Duodenal mucosa (tissue), 2 donors: ENCODE measurements around the gene SLC16A3.
"Not testable (repeated sequence)": the region's sequence is repeated elsewhere in the genome, so short reads cannot be mapped to it uniquely, and the experiment has no call there.

ENCODE experiments used
- H3K27ac ChIP-seq: one replicate; pipeline ENCODE4 v1.7.0; 2013; ENCODE audit warnings: low read depth, low read length
- H3K27me3 ChIP-seq, 2 donors: one replicate each; pipeline ENCODE4 v1.7.0; 2013; ENCODE audit warnings: low read length in 2 of 2, control low read depth in 1 of 2; ENCODE audit not compliant: insufficient read depth in 2 of 2, control insufficient read depth in 1 of 2
- H3K36me3 ChIP-seq, 2 donors: one replicate each; pipeline ENCODE4 v1.7.0; 2013; ENCODE audit warnings: low read length in 2 of 2, control low read depth in 1 of 2; ENCODE audit not compliant: insufficient read depth in 2 of 2, control insufficient read depth in 1 of 2
- H3K4me1 ChIP-seq, 2 donors: one replicate each; pipeline ENCODE4 v1.7.0; 2013; ENCODE audit warnings: low read length in 2 of 2, control low read depth in 1 of 2; ENCODE audit not compliant: insufficient read depth in 2 of 2, control insufficient read depth in 1 of 2
- H3K4me3 ChIP-seq, 2 donors: one replicate each; pipeline ENCODE4 v1.7.0; 2013; ENCODE audit warnings: low read length in 2 of 2, low read depth in 1 of 2
- H3K9ac ChIP-seq, 2 donors: one replicate each; pipeline ENCODE4 v1.7.0; 2013; ENCODE audit warnings: low read length in 2 of 2, low read depth in 1 of 2
- H3K9me3 ChIP-seq, 2 donors: one replicate each; pipeline ENCODE4 v1.7.0; 2013; ENCODE audit warnings: low read length in 2 of 2, control low read depth in 1 of 2; ENCODE audit not compliant: control insufficient read depth in 1 of 2

Gene SLC16A3

DNA sequence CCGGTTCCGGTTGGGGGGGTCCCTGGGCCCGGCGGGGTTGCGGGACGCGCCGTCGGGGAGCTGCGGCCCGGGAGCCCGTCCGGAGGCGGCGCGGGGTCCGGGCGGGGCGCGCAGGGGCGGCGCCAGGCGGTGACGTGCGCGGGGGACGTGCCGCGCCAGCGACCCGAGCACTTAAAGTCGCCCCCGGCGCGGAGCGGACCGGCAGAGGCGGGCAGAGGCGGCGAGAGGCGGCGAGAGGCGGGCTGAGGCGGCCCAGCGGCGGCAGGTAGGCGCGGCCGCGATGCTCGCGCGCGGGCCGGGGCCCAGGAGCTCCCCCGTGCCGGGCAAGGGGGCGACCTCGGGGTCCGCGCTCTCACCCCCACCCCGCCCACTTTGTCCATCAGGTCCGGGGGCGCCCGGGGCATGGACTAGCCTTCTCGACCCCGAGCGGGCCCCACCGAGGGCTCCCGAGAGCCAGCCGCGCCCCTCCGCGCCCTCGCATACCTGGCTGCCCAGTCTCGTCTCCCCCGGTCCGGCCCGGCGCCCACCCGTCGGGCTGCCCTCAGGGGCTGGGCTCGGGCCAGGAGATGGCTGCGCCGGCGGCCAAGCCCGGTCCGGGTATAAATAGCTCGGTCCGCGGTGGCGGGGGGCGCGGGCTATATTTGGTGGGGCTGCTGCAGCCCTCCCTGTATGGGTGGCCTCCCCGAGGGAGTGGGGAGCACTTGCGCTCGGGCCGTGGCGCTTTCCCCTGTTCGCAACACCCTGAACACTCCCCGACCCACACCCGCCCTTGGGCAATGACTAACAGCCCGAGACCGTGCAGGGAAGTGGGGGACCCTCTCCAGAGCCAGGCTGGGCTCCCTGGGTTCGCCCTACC is at the start of gene SLC16A3:
SLC16A3 (plus strand) TSS at position 201 of the 856 bp plus-strand sequence. CDS start 6,967 bp downstream, outside the sequence.
- peak within 1 kb of the TSS; percentile 61 to 72 for H3K9ac ChIP-seq
- peak within 1 kb of the TSS; percentile 87 for H3K27ac ChIP-seq
- no peaks in the 10 kb centered on the region for H3K36me3 ChIP-seq
- H3K9me3 ChIP-seq = no peaks in the 10 kb centered on the region
- peak within 1 kb of the TSS; percentile 62 to 71 for H3K4me3 ChIP-seq
- no peaks in the 10 kb centered on the region for H3K27me3 ChIP-seq
- H3K4me1 ChIP-seq = peaks cover 14 to 32% of the 10 kb centered on the region in 2 donors

DNA sequence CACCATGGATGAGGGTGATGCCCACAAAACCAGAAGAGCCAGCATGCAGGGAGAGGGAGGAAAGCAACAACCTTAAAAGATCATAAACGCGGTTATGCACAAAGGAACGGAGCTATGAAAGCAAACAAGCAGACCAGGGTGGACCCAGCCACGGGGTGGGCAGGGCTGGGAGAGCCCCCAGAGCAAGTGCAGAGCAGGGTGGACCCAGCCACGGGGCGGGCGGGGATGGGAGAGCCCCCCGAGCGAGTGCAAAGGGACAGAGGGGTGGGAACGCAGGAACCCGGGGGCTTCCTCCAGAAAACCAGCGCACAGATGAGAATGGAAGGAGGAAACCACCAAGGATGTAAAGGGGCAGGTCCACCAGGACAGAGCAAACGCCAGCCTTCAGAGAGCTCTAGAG is 49.4 kb upstream of the SLC16A3 start:
- Histone ChIP-seq H3K4me3 (no peak overlapping the region), H3K27me3 (no peaks in the 10 kb centered on the region), H3K9ac (no peak overlapping the region), H3K4me1 (peaks cover 5 to 10% of the 10 kb centered on the region in 2 donors), H3K36me3 (peaks cover 0 to 37% of the 10 kb centered on the region in 2 donors), H3K9me3 (no peaks in the 10 kb centered on the region), H3K27ac (no peak overlapping the region)

DNA sequence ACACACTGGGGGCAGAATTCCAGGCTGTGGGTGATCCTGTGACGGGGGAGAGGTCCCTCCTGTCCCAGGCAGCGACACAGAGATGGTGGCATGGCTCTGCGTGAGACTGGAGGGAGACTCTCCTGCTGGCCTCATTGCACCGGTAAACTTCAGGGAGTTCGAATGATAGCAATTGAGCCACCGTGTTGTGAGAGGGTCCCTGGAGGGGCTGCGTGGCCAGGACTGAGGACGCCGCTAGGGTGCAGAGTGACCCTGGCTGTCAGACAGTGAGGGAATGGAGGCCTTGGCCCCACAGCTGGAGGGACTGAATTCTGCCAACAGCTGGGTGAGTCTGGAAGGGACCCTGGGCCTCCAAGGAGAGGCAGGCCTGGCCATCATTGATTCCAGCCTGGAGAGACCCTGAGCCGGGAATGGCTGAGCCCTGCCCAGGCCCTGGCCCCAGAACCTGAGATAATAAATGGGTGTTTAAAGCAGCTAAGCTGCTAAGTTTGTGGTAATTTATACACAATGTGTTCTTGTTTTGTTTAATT is 48.8 kb upstream of the SLC16A3 start:
- peaks cover 5 to 10% of the 10 kb centered on the region in 2 donors for H3K4me1 ChIP-seq
- no peak overlapping the region for H3K9ac ChIP-seq
- H3K9me3 ChIP-seq = no peaks in the 10 kb centered on the region
- H3K27ac ChIP-seq = no peak overlapping the region
- no peak overlapping the region for H3K4me3 ChIP-seq
- no peaks in the 10 kb centered on the region for H3K27me3 ChIP-seq
- H3K36me3 ChIP-seq = peaks cover 0 to 39% of the 10 kb centered on the region in 2 donors

DNA sequence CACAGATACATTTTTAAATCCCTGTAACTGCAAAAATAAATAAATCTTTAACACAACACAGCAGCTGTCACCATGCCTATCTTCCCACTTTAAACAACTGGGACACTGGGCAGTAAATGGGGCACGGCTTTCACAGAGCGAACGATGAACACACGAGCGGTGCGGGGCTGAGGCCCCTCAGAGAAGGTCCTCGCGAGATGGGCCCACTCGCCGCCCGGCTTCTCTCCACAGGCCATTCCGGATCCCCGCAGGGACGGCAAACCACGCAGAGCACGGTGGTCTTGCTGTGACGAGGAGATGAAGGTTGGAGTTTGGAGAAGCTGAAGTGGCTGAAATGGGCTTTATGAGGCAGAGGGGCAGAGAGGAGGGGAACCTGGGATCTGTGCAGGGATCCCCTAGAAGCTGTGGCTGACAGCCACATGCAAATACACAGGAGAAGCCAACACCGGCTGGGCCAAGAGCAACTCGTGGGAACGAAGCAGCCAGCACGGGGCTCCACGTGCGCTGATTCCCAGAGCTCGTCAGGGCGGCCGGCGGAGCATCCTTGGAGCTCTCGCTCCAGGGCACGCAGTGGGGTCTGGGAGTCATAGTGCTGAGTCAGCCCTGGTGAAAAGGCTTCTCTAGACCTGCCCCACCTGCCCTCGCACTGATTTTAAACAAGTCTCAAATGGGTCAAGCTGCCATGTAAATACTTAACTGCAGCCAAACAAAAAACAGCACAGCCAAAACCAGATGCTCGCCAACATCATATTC is 47.9 kb upstream of the SLC16A3 start:
- H3K27me3 ChIP-seq = no peaks in the 10 kb centered on the region
- peaks cover 0 to 36% of the 10 kb centered on the region in 2 donors for H3K36me3 ChIP-seq
- H3K9ac ChIP-seq = no peak overlapping the region
- H3K4me1 ChIP-seq = peaks cover 4 to 5% of the 10 kb centered on the region in 2 donors
- no peak overlapping the region for H3K4me3 ChIP-seq
- H3K27ac ChIP-seq = no peak overlapping the region
- H3K9me3 ChIP-seq = no peaks in the 10 kb centered on the region

DNA sequence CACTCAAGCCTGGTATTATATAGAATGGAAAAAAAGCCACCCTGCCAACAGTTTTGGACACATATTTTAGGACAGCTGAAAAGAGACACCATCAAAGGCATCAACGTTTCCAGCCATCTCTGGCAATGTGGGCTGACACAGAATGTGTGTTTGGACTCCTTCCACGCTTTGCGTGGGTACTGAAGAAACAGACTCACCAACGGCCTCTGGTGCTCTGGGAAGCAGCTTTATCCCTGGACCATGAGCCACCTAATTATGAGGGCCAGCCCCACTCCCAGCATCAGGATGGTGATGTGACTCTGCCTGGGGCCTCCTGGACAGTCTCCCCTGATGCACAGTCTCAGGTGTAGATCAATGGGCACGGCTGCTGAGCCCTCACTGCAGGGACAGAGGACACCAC is 44.1 kb upstream of the SLC16A3 start:
- Histone ChIP-seq H3K27me3 (no peaks in the 10 kb centered on the region), H3K4me1 (peaks cover 15% of the 10 kb centered on the region in 2 donors), H3K27ac (no peak overlapping the region), H3K4me3 (no peak overlapping the region), H3K9me3 (no peaks in the 10 kb centered on the region), H3K36me3 (peaks cover 0 to 33% of the 10 kb centered on the region in 2 donors), H3K9ac (no peak overlapping the region)

DNA sequence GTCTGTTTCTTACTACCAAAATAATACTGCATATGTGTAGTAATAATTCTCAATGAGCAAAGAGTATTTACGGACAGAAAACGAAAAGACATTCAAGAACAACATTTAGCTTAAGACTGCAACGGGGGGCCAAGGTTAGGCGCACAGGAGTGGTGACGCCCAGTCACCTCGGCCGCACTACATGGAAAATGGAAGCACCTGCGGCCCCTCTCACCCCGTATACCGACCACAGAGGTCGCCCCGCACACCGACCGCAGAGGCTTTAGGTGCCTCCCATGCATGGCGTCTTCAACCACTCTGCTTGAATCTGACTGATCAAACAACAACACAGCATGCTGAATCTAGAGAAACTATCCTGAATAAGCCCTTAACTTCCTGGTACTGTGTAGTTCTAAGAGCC is 42.6 kb upstream of the SLC16A3 start:
- Histone ChIP-seq H3K27me3 (no peaks in the 10 kb centered on the region), H3K27ac (no peak overlapping the region), H3K4me1 (peaks cover 15% of the 10 kb centered on the region in 2 donors), H3K36me3 (peaks cover 0 to 23% of the 10 kb centered on the region in 2 donors), H3K9ac (no peak overlapping the region), H3K4me3 (no peak overlapping the region), H3K9me3 (no peaks in the 10 kb centered on the region)

DNA sequence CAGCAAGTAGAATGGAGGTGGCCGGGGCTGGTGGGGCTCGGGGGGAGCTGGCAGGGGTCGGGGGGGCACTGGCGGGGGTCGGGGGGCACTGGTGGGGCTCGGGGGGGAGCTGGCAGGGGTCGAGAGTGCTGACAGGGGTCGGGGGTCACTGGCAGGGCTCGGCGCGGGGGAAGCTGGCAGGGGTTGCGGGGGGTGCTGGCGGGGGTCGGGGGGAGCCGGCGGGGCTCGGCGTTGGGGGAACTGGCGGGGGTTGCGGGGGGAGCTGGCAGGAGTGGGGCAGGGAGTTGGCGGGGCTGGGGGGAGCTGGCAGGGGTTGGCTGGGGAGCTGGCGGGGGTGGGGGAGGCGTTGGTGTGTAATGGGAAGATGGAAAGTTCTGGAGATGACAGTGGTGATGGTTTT is 41.3 kb upstream of the SLC16A3 start:
- Histone ChIP-seq H3K4me3 (no peak overlapping the region), H3K9ac (no peak overlapping the region), H3K27me3 (no peaks in the 10 kb centered on the region), H3K4me1 (peaks cover 16 to 20% of the 10 kb centered on the region in 2 donors), H3K27ac (no peak overlapping the region), H3K9me3 (no peaks in the 10 kb centered on the region), H3K36me3 (peaks cover 0 to 23% of the 10 kb centered on the region in 2 donors)

DNA sequence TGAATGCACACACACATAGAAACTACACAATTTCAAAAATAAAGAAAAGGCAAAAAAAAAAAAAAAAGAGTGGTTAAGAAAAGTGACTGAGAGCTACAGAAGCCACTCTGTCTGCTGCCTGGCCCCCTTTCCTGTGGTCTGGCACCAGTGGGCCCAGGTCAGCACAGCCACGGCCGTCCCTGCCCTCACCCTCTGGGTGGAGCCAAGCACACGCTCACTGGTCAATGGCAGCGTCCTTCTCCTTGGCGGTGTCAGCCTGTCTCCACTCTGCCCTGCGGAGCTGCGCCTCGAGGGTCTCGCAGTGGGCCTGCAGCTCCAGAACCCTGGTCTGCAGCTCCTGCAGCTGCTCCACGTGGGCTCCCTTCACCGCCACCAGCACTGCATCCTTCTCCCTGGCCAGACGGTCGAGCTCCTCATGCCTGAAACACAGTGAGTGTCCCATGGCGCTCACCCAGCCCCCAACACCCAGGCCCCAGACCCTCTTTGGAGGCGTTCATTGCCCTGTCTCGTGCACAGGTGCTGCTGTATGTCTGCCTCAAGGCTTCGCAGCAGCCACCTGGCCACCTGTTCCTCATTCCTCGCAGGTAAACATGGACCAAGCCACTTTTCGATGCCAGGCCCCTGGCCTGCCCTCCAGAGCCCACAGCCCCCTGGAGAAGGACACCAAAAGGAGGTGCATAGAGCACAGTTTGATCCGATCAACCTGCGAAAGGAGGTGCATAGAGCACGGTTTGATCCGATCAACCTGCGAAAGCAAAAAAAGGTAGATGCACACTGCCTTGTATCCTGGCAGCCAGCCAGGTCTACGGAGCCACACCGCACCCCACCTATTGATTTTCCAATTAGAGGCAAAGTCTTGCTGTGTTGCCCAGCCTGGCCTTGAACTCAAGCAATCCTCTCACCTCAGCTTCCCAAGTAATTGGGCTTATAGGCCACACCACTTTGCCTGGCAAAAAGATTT is 40.6 kb upstream of the SLC16A3 start:
- H3K36me3 ChIP-seq = peaks cover 0 to 17% of the 10 kb centered on the region in 2 donors
- no peaks in the 10 kb centered on the region for H3K9me3 ChIP-seq

DNA sequence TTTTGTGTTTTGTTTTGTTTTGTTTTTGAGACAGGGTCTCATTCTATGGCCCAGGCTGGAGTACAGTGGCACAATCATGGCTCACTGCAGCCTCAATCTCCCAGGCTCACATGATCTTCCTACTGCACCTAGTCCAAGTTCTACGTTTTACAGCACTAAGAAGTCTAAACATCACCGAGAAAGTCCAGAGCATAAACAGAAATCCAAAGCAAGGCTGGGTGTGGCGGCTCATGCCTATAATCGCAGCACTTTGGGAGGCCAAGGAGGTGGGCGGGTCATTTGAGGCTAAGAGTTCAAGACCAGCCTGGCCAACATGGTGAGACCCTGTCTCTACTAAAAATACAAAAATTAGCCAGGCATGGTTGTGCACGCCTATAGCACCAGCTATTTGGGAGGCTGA is 35.8 kb upstream of the SLC16A3 start:
- H3K4me3 ChIP-seq, H3K9me3 ChIP-seq, H3K27me3 ChIP-seq, H3K27ac ChIP-seq, H3K9ac ChIP-seq: not testable (repeated sequence)
- H3K4me1 ChIP-seq = peaks cover 18 to 34% of the 10 kb centered on the region in 2 donors
- H3K36me3 ChIP-seq = peaks cover 5 to 18% of the 10 kb centered on the region in 2 donors

More for the DNA sequence above, 40.6 kb upstream of the SLC16A3 start:
- Histone ChIP-seq H3K4me1 (peaks cover 20 to 25% of the 10 kb centered on the region in 2 donors), H3K9ac (peak overlapping the region in 1 of 2 donors; percentile 2), H3K27ac (no peak overlapping the region), H3K27me3 (no peaks in the 10 kb centered on the region), H3K4me3 (peak overlapping the region; percentile 28 to 46)
